ENCODE results near the gene TRIM59. TPM values are rescaled to one million over a fixed set of nuclear protein-coding genes. Genes with fewer than 3 reads are reported as not detected.

Gene TRIM59
- total and polyA plus RNA-seq, 10 of the 15 experiments (the other 5 are each of a cell fraction or from before 2014, with no cell fraction given), result 14.4 to 105 (median 33.3) TPM

- WGBS (ENCODE audit: insufficient coverage, insufficient replicate concordance, low lambda C conversion rate, missing lambda C conversion rate), result under 1% methylated on average over 63 of the region's 63 CpGs
- POLR2A ChIA-PET, result interaction anchor here (0.7 to 2.8 kb wide), 7 partner anchors 9 to 52 kb away, joined by 3 to 34 read pairs (median 5); partner anchors contain the start of gene TRIM59
- TF ChIP-seq BCL11A (IDR thresholded peaks at IDR 0.05; ENCODE audit: low read depth, low read length) (no peak), ELK1 (IDR thresholded peaks at IDR 0.05; ENCODE audit: low read depth, low read length) (no peak), MEF2B (IDR thresholded peaks at IDR 0.05; ENCODE audit: partially characterized antibody, poor library complexity, severe bottlenecking) (no peak), GATAD2B (conservative IDR thresholded peaks at IDR 0.05; ENCODE audit: low read depth) (peak; percentile 48; the same call in 1 of the 2 replicates), SMAD5 (IDR thresholded peaks at IDR 0.05; ENCODE audit: low read depth) (peak; percentile 82; the same call in 1 of the 2 replicates), CHD1 (IDR thresholded peaks at IDR 0.05; ENCODE audit: low read depth, low read length) (peak; percentile 9; the same call in 1 of the 2 replicates), SREBF1 (IDR thresholded peaks at IDR 0.05; ENCODE audit: low read length) (no peak), SKIL (IDR thresholded peaks at IDR 0.05; ENCODE audit: low read depth, poor library complexity, severe bottlenecking) (peak; percentile 51), ZNF384 (IDR thresholded peaks at IDR 0.05; ENCODE audit: borderline replicate concordance, low read depth, low read length) (peak; percentile 90), NFYA (IDR thresholded peaks at IDR 0.05; ENCODE audit: borderline replicate concordance, low read depth, low read length) (no peak), SRF (IDR thresholded peaks at IDR 0.05; ENCODE audit: low read depth in 2 of 2, low read length in 2 of 2) (no peak), ZNF217 (IDR thresholded peaks at IDR 0.05) (no peak), FOXM1 (IDR thresholded peaks at IDR 0.05; ENCODE audit: low read depth, low read length) (peak; percentile 81), SMARCA5 (IDR thresholded peaks at IDR 0.05) (no peak), MYB (IDR thresholded peaks at IDR 0.05; ENCODE audit: borderline replicate concordance, low read depth, low read length) (peak; percentile 41; the same call in 1 of the 2 replicates), E2F8 (IDR thresholded peaks at IDR 0.05; ENCODE audit: low read depth, partially characterized antibody) (peak; percentile 66), NR2F1 (conservative IDR thresholded peaks at IDR 0.05) (no peak)
Observed at GRCh38 chr3:160399125-160400029, 50.2 kb downstream of the TRIM59 start, which contains the start of the genes IFT80 and SMC4. TSS of gene IFT80 (minus strand) at chr3:160399225. CDS start at chr3:160384600, 14,625 bp downstream. TSS of gene SMC4 (plus strand) at chr3:160399650. CDS start at chr3:160400827, 1,177 bp downstream.

More at GRCh38 chr3:160399125-160400029, 50.2 kb downstream of the TRIM59 start, which contains the start of the genes IFT80 and SMC4:
- DNase-seq (ENCODE audit: low read depth, low spot score) (peak; percentile 84), ATAC-seq (peak; percentile 87), FAIRE-seq (peak; percentile 92)
- peak within 1 kb of the TSS; percentile 90 for H3K27ac ChIP-seq (ENCODE audit: control insufficient read depth, insufficient read depth)
- ChIA-PET RAD21 (ENCODE audit: unreplicated experiment) (interaction anchor here (0.8 to 1.3 kb wide), 3 partner anchors 10 to 50 kb away, joined by 3 to 5 read pairs (median 4); partner anchors contain the start of gene TRIM59), CTCF (interaction anchor here (0.8 kb wide), 1 partner anchor 367 kb away, joined by 3 read pairs; no protein-coding TSS in a partner anchor), SMC1A (ENCODE audit: uncharacterized antibody, unreplicated experiment) (interaction anchor here (0.7 to 3.9 kb wide), 4 partner anchors 10 to 51 kb away, joined by 3 to 19 read pairs (median 6); partner anchors contain the start of gene TRIM59)
- no peaks in the 10 kb centered on the region for H3K27me3 ChIP-seq (replicated peaks in 1 of 2; ENCODE audit: control insufficient read depth in 2 of 2, insufficient read depth in 2 of 2, low read length in 1 of 2)
- H3K9ac ChIP-seq (ENCODE audit: control insufficient read depth, insufficient read depth, low read length), result peak within 1 kb of the TSS; percentile 98
- intact Hi-C loops (cut with micrococcal nuclease; ENCODE audit: unreplicated experiment), result loop anchor here (5.0 kb wide), 1 partner anchor 387 kb away; no protein-coding TSS in a partner anchor
- peak within 1 kb of the TSS; percentile 94 for H2AFZ ChIP-seq (ENCODE audit: control insufficient read depth, low read depth, low read length)
- no peaks in the 10 kb centered on the region for H3K36me3 ChIP-seq (ENCODE audit: control insufficient read depth in 2 of 2, insufficient read depth in 2 of 2, low read length in 1 of 2)
- BruUV-seq (replicated peaks), result no TSS peak
- H3K4me2 ChIP-seq (ENCODE audit: control insufficient read depth, insufficient read depth), result peak within 1 kb of the TSS; percentile 78
- in situ Hi-C loops (cut with MboI), result no loop called here
- H3K4me3 ChIP-seq, result peak within 1 kb of the TSS; percentile 99
- H3K9me3 ChIP-seq (replicated peaks; ENCODE audit: control insufficient read depth, insufficient read depth, low read length), result no peaks in the 10 kb centered on the region
- H3K4me1 ChIP-seq (ENCODE audit: control insufficient read depth, insufficient read depth, low read length), result no peaks in the 10 kb centered on the region
- peaks cover 70% of the 10 kb centered on the region for H3K79me2 ChIP-seq (ENCODE audit: control insufficient read depth, insufficient read depth, low read length)
- H4K20me1 ChIP-seq (ENCODE audit: control insufficient read depth, insufficient read depth), result no peaks in the 10 kb centered on the region
